K562 (cell line): ENCODE results near the gene RALGAPB. TPM values are rescaled to one million over a fixed set of nuclear protein-coding genes. Genes with fewer than 3 reads are reported as not detected.
"Not testable (repeated sequence)": the region's sequence is repeated elsewhere in the genome, so short reads cannot be mapped to it uniquely, and the experiment has no call there.

Source experiments
- ATAC-seq: fragments of 200-7000 bp; cut with Tn5 transposase; 3 replicates; pipeline ENCODE4 v1.9.1; 2020; ENCODE audit warnings: moderate library complexity
- BruUV-seq: library from RNA; stranded (reverse); fragments of 400-500 nt; replicated peaks from 2 replicates; lab custom pipeline; 2021; lab: Mats Ljungman, UMichigan
- CTCF ChIA-PET: fragments of 300-600 bp; formaldehyde crosslinking; extraction: SDS; loops from one replicate; lab custom pipeline; 2021; ENCODE audit warnings: low intra/inter-chr PET ratio; lab: Yijun Ruan, JAX
- POLR2A ChIA-PET: fragments of 300-600, 350-650 bp; sonication (Branson Sonifier 250); formaldehyde crosslinking; extraction: SDS; loops from one replicate; lab custom pipeline; 2021; ENCODE audit warnings: antibody characterized with exemption, inconsistent platforms; lab: Yijun Ruan, JAX
- DNase-seq, 4 experiments: peaks; one replicate each; pipeline versions ENCODE4 v3.0.0 to v3.0.0-alpha.2; 2011 to 2018; ENCODE audit warnings: low spot score in 3 of 4, mixed read lengths in 3 of 4; ENCODE audit errors: extremely low read depth in 1 of 4
- FAIRE-seq: peaks from 2 replicates; lab custom pipeline; 2011; peaks lifted over from hg19 to GRCh38; lab: Jason Lieb, UNC
- H2AFZ ChIP-seq: 2 replicates; pipeline ENCODE4 v1.6.0; 2011; ENCODE audit warnings: low read depth, low read length, control low read depth, inconsistent platforms
- H3K27ac ChIP-seq: fragments of 200-600 bp; 3 replicates; pipeline ENCODE4 v1.8.0; 2011; ENCODE audit warnings: low read depth, mild to moderate bottlenecking, control low read depth, inconsistent platforms, low read length, moderate library complexity, mixed read lengths; ENCODE audit errors: extremely low read depth
- H3K27me3 ChIP-seq, 2 experiments: fragments of 300-600 bp in 1 of 2; 2 replicates in 1 of 2; 3 replicates in 1 of 2; pipeline versions ENCODE4 v1.6.0 to v1.8.0; 2011; ENCODE audit warnings: inconsistent platforms in 2 of 2, low read length in 2 of 2, mild to moderate bottlenecking in 1 of 2, mixed read lengths in 1 of 2, moderate library complexity in 1 of 2; ENCODE audit not compliant: control insufficient read depth in 2 of 2, insufficient read depth in 2 of 2
- H3K36me3 ChIP-seq: fragments of 300-600 bp; 3 replicates; pipeline ENCODE4 v1.8.0; 2011; ENCODE audit warnings: mild to moderate bottlenecking, low read length, inconsistent platforms; ENCODE audit not compliant: control insufficient read depth, insufficient read depth
- H3K4me1 ChIP-seq, 2 experiments: fragments of 200-600 bp in 1 of 2; replicated peaks in 1 of 2; 2 replicates in 1 of 2; 3 replicates in 1 of 2; pipeline versions ENCODE4 v1.5.1 to v1.8.0; 2011; ENCODE audit warnings: inconsistent platforms in 2 of 2, low read length in 2 of 2, mild to moderate bottlenecking in 1 of 2, mixed read lengths in 1 of 2, moderate library complexity in 1 of 2; ENCODE audit not compliant: control insufficient read depth in 2 of 2, insufficient read depth in 2 of 2
- H3K4me2 ChIP-seq: 2 replicates; pipeline ENCODE4 v1.6.1; 2011; ENCODE audit warnings: low read length, control low read depth, inconsistent platforms, mixed read lengths; ENCODE audit not compliant: insufficient read depth
- H3K4me3 ChIP-seq: fragments of 200-600 bp; sonication (generic), shearing (Covaris generic); 2 replicates; pipeline ENCODE4 v1.5.1; 2016; ENCODE audit warnings: control low read depth, inconsistent platforms
- H3K79me2 ChIP-seq: fragments of 200-600 bp; 3 replicates; pipeline ENCODE4 v1.8.0; 2011; ENCODE audit warnings: low read length, inconsistent platforms; ENCODE audit not compliant: control insufficient read depth, insufficient read depth
- H3K9ac ChIP-seq, 2 experiments: 2 replicates each; pipeline versions ENCODE4 v1.6.0 to v1.6.1; 2011; ENCODE audit warnings: low read depth in 2 of 2, low read length in 2 of 2, control low read depth in 1 of 2, inconsistent platforms in 1 of 2, mild to moderate bottlenecking in 1 of 2, mixed read lengths in 1 of 2; ENCODE audit not compliant: insufficient read depth in 1 of 2
- H3K9me1 ChIP-seq: one replicate; pipeline ENCODE4 v1.6.0; 2011; ENCODE audit warnings: inconsistent platforms, mild to moderate bottlenecking, low read length, moderate library complexity; ENCODE audit not compliant: control insufficient read depth, insufficient read depth
- H3K9me3 ChIP-seq: replicated peaks from 2 replicates; pipeline ENCODE4 v1.5.1; 2011; ENCODE audit warnings: low read depth, low read length, inconsistent platforms; ENCODE audit not compliant: control insufficient read depth, insufficient read depth
- H4K20me1 ChIP-seq: replicated peaks from 2 replicates; pipeline ENCODE4 v1.6.1; 2011; ENCODE audit warnings: low read length, inconsistent platforms, mixed read lengths; ENCODE audit not compliant: control insufficient read depth, insufficient read depth
- BCOR ChIP-seq: fragments of 450-650 bp; IDR thresholded peaks from 2 replicates; pipeline ENCODE4 v1.6.1; 2016
- CBFA2T3 ChIP-seq: fragments of 450-650 bp; IDR thresholded peaks from 2 replicates; pipeline ENCODE4 v1.6.1; 2017
- CBX5 ChIP-seq: IDR thresholded peaks from 2 replicates; pipeline ENCODE4 v1.6.1; 2014; ENCODE audit warnings: low read depth, borderline replicate concordance
- CBX8 ChIP-seq: fragments of 200-600 bp; sonication (generic); IDR thresholded peaks from 2 replicates; pipeline ENCODE4 v1.6.1; 2012; ENCODE audit warnings: borderline replicate concordance, mixed run types, low read depth, mild to moderate bottlenecking, moderate library complexity, mixed read lengths, low read length, control low read depth, inconsistent platforms; ENCODE audit not compliant: poor library complexity, severe bottlenecking; ENCODE audit errors: extremely low read depth
- EWSR1 ChIP-seq: fragments of 450-650 bp; IDR thresholded peaks from 2 replicates; pipeline ENCODE4 v1.6.1; 2018; ENCODE audit warnings: borderline replicate concordance, mild to moderate bottlenecking, low read depth, moderate library complexity; ENCODE audit not compliant: partially characterized antibody
- POLR2H ChIP-seq: IDR thresholded peaks from 2 replicates; pipeline ENCODE4 v1.6.1; 2016; ENCODE audit warnings: missing genetic modification characterization, low read depth, mild to moderate bottlenecking, control low read depth, missing compliant biosample characterization, moderate library complexity
- SRF ChIP-seq, 2 experiments: fragments of 250-450, 450-650 bp in 1 of 2; sonication (Bioruptor Pico) in 1 of 2; sonication (generic) in 1 of 2; formaldehyde crosslinking; IDR thresholded peaks; 2 replicates each; pipeline versions ENCODE4 v1.5.0 to v1.5.1; 2020 to 2022; ENCODE audit warnings: mild to moderate bottlenecking in 1 of 2, missing genetic modification reagents in 1 of 2
- STAG1 ChIP-seq: sonication (generic); formaldehyde crosslinking; IDR thresholded peaks from 2 replicates; pipeline ENCODE4 v1.5.0; 2020; ENCODE audit warnings: missing genetic modification reagents, borderline replicate concordance
- ZEB2 ChIP-seq: fragments of 450-650 bp; IDR thresholded peaks from 2 replicates; pipeline ENCODE4 v1.6.1; 2016
- ZSCAN29 ChIP-seq: fragments of 450-650 bp; IDR thresholded peaks from 2 replicates; pipeline ENCODE4 v1.6.1; 2017
- WGBS: fragments of 100-300 bp; shearing (Covaris generic); methylation state at CpG from one replicate; pipeline ENCODE4 v1.1.6; 2016; ENCODE audit warnings: low coverage, mixed read lengths; ENCODE audit not compliant: insufficient coverage; ENCODE audit errors: missing lambda C conversion rate; 5-methylcytosine and 5-hydroxymethylcytosine counted together
- in situ Hi-C: fragments of 300-500 bp; cut with MboI; formaldehyde crosslinking; loops from 4 replicates; pipeline ENCODE4 v1.15.0; 2018; ENCODE audit warnings: inconsistent platforms, mixed read lengths
- intact Hi-C: fragments of 100-400 bp; cut with micrococcal nuclease; formaldehyde crosslinking; loops from 2 replicates; pipeline ENCODE4 v1.14.2; 2022
- polyA plus RNA-seq, 8 experiments: library from polyadenylated mRNA; depleted of rRNA in 4 of 8; stranded (reverse) in 5 of 8; unstranded in 3 of 8; fragments of >200 nt; fragmentation: Nextera tagmentation in 2 of 8; fragmentation: Illumina TruSeq in 1 of 8; extraction: Ambion mirVana in 2 of 8; extraction: Trizol in 1 of 8; gene quantifications; 2 replicates each; pipeline versions ENCODE4 v1.2.1 to v1.2.3, GENCODE V29; 2011 to 2014; ENCODE audit warnings: inconsistent platforms in 1 of 8, missing spikeins in 1 of 8
- total RNA-seq, 7 experiments: library from RNA; depleted of rRNA in 6 of 7; stranded (reverse); fragments of >200 nt in 6 of 7; fragmentation: Illumina TruSeq in 2 of 7; extraction: Trizol in 2 of 7; gene quantifications; 2 replicates each; pipeline versions ENCODE4 v1.2.1 to v1.2.3, GENCODE V29; 2011 to 2021; ENCODE audit warnings: low replicate concordance in 1 of 7
- TF ChIP-seq, protein P1 (sequence below): sonication (generic); formaldehyde crosslinking; IDR thresholded peaks from 2 replicates; pipeline ENCODE4 v1.8.1; 2023; ENCODE audit warnings: mild to moderate bottlenecking, missing genetic modification reagents
- TF ChIP-seq, protein P2 (sequence below): fragments of 450-650 bp; IDR thresholded peaks from 2 replicates; pipeline ENCODE4 v1.6.1; 2016; ENCODE audit warnings: low read depth, mild to moderate bottlenecking, moderate library complexity

RALGAPB gene
- total and polyA plus RNA-seq, 9 of the 15 experiments (the other 6 are each of a cell fraction or from before 2014, with no cell fraction given) = 4.3 to 25.6 (median 13.6) TPM

DNA sequence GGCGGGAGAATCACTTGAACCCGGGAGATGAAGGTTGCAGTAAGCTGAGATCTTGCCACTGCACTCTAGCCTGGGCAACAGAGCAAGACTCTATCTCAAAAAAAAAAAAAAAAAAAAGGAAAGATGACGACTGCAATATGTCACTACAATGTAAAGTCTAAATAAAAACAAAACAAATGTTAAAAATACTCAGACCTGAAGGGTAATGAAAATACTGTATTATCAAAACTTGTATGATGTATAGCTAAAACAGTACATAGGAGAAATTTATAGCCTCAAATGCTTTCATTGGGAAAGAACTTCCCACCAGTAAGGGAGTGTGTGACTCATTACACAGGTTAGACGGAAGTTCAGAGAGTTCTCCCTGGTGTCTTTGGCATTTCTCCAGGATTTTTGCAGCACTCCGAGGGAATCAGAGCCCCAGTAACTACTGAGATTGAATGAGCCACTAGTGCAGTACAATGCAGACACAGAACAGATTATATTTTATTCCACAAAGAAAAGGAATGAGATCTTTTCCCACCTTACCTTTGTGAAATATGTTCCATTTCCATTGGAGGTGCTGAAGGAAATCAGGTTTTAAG, 12.5 kb upstream of the RALGAPB start (continued):
- TF ChIP-seq STAG1 = no peak
- no peak for TF ChIP-seq EWSR1
- TF ChIP-seq, protein P1, sequence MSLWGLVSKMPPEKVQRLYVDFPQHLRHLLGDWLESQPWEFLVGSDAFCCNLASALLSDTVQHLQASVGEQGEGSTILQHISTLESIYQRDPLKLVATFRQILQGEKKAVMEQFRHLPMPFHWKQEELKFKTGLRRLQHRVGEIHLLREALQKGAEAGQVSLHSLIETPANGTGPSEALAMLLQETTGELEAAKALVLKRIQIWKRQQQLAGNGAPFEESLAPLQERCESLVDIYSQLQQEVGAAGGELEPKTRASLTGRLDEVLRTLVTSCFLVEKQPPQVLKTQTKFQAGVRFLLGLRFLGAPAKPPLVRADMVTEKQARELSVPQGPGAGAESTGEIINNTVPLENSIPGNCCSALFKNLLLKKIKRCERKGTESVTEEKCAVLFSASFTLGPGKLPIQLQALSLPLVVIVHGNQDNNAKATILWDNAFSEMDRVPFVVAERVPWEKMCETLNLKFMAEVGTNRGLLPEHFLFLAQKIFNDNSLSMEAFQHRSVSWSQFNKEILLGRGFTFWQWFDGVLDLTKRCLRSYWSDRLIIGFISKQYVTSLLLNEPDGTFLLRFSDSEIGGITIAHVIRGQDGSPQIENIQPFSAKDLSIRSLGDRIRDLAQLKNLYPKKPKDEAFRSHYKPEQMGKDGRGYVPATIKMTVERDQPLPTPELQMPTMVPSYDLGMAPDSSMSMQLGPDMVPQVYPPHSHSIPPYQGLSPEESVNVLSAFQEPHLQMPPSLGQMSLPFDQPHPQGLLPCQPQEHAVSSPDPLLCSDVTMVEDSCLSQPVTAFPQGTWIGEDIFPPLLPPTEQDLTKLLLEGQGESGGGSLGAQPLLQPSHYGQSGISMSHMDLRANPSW (CRISPR knock-in tag) = no peak
- TF ChIP-seq CBX5 = no peak
- TF ChIP-seq SRF (CRISPR knock-in tag; IDR thresholded peaks at IDR 0.05) = no peak
- no peak for TF ChIP-seq CBX8
- TF ChIP-seq POLR2H (tag) = no peak
- TF ChIP-seq, all 486 proteins: peak for 46

DNA sequence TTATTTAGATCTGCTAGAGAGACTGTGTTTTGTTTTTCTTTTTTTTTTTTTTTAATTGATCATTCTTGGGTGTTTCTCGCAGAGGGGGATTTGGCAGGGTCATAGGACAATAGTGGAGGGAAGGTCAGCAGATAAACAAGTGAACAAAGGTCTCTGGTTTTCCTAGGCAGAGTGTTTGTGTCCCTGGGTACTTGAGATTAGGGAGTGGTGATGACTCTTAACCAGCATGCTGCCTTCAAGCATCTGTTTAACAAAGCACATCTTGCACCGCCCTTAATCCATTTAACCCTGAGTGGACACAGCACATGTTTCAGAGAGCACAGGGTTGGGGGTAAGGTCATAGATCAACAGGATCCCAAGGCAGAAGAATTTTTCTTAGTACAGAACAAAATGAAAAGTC, 12.0 kb upstream of the RALGAPB start:
- intact Hi-C loops, H3K9ac ChIP-seq, H3K27ac ChIP-seq, H3K36me3 ChIP-seq, H3K4me3 ChIP-seq, CTCF ChIA-PET, ATAC-seq, H3K79me2 ChIP-seq, H3K9me1 ChIP-seq, POLR2A ChIA-PET, BruUV-seq, H3K4me1 ChIP-seq: not testable (repeated sequence)
- no CpG with 5 or more reads among the region's 2 CpGs for WGBS
- TF ChIP-seq ZEB2 (0 out of 2 replicates have a peak, but pooled peaks have one; percentile 7), BCOR (0 out of 2 replicates have a peak, but pooled peaks have one; percentile 1), ZSCAN29 (0 out of 2 replicates have a peak, but pooled peaks have one; percentile 20), CBFA2T3 (peak; percentile 51)
- TF ChIP-seq, protein P2, sequence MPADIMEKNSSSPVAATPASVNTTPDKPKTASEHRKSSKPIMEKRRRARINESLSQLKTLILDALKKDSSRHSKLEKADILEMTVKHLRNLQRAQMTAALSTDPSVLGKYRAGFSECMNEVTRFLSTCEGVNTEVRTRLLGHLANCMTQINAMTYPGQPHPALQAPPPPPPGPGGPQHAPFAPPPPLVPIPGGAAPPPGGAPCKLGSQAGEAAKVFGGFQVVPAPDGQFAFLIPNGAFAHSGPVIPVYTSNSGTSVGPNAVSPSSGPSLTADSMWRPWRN = 0 out of 2 replicates have a peak, but pooled peaks have one; percentile 5
- TF ChIP-seq, all 486 proteins: peak for 5; not testable (repeated sequence) for 481
- FAIRE-seq, H4K20me1 ChIP-seq, H2AFZ ChIP-seq, H3K9me3 ChIP-seq, in situ Hi-C loops, H3K4me2 ChIP-seq, DNase-seq: not testable (repeated sequence)
- peaks cover 4 to 15% of the 10 kb centered on the region in 2 experiments; a peak in 4 of 5 replicates for H3K27me3 ChIP-seq
